ENCODE results near the gene ORMDL3. TPM values are rescaled to one million over a fixed set of nuclear protein-coding genes. Genes with fewer than 3 reads are reported as not detected.

The ORMDL3 gene
- total RNA-seq, 1 experiment from 2014 or later: 18.0 TPM

DNA sequence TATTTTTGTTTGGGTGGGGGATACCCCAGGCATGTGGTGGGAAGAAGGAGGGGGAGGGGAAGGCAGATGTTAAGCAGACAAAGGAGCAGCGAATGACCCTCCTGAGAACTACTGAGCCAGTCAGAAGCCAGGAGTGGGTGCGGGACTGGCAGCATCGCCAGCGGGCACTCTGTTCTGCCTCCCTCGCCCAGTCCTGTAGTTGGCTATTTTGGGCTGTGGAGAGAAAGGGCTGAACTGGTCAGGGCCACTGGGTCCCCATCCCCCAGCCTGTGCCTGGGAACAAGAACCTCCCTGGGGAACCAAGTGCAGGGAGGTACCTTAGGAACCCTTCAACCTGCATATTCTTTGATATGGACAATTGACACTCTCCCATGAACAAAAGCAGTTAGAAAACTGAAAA is 6.5 kb upstream of the ORMDL3 start:
- DNase-seq (ENCODE audit: low spot score): no peak
- H3K9me3 ChIP-seq (ENCODE audit: low read depth, low read length, poor library complexity, severe bottlenecking): no peaks in the 10 kb centered on the region
- intact Hi-C loops (cut with micrococcal nuclease; ENCODE audit: unreplicated experiment): no loop called here
- POLR2A ChIA-PET (ENCODE audit: low non-redundant PET): no interaction called here
- H3K36me3 ChIP-seq (ENCODE audit: insufficient read depth, low read length, poor library complexity, severe bottlenecking): no peaks in the 10 kb centered on the region
- no peaks in the 10 kb centered on the region for H3K4me1 ChIP-seq (ENCODE audit: insufficient read depth, low read length, poor library complexity, severe bottlenecking)
- TF ChIP-seq EZH2 (IDR thresholded peaks at IDR 0.05; ENCODE audit: borderline replicate concordance, low read depth, low read length, poor library complexity, severe bottlenecking): no peak
- TF ChIP-seq CTCF (conservative IDR thresholded peaks at IDR 0.05; ENCODE audit: low read depth, low read length): no peak
- H3K4me3 ChIP-seq (ENCODE audit: low read depth, low read length, poor library complexity, severe bottlenecking): no peak overlapping the region
- no peak overlapping the region for H3K27ac ChIP-seq (ENCODE audit: low read depth, low read length, poor library complexity, severe bottlenecking)
- no TSS peak for BruUV-seq (replicated peaks)
- H3K27me3 ChIP-seq (replicated peaks; ENCODE audit: insufficient read depth, low read depth, low read length, poor library complexity): no peaks in the 10 kb centered on the region
- CTCF ChIA-PET: no interaction called here

DNA sequence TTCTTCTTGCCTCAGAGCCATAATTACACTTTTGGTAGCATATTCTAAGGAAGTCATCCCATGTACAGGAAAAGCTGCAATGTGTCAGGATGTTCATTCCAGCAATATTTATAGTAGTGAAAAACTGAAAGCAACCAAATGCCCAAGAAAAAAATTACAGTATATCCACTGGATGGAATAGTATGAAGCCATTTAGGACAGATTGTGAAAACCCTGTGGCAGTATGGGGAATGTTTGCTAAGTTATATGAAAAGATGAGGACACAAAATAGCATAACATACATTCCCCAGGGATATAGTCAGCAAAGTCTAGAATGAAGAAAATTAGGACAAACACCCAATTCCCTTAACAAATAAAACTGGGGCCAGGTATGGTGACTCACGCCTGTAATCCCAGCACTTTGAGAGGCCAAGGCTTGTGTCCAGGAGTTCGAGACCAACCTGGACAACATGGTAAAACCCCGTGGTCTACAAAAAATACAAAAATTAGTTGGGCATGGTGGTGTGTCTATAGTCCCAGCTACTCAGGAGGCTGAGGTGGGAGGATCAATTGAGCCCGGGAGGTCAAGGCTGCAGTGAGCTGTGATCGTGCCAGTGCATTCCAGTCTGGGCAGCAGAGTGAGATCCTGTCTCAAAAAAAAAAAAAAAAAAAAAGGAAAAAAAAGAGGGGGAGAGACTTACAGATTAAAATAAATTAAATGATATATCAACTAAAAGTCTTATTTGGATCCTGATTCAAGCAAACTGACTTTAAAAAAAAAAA is 2.4 kb upstream of the ORMDL3 start:
- TF ChIP-seq EZH2 (IDR thresholded peaks at IDR 0.05; ENCODE audit: borderline replicate concordance, low read depth, low read length, poor library complexity, severe bottlenecking) (no peak), CTCF (conservative IDR thresholded peaks at IDR 0.05; ENCODE audit: low read depth, low read length) (no peak)
- no TSS peak for BruUV-seq (replicated peaks)
- H3K9me3 ChIP-seq (ENCODE audit: low read depth, low read length, poor library complexity, severe bottlenecking): no peaks in the 10 kb centered on the region
- no peak overlapping the region for H3K27ac ChIP-seq (ENCODE audit: low read depth, low read length, poor library complexity, severe bottlenecking)
- H3K4me3 ChIP-seq (ENCODE audit: low read depth, low read length, poor library complexity, severe bottlenecking): no peak overlapping the region
- H3K4me1 ChIP-seq (ENCODE audit: insufficient read depth, low read length, poor library complexity, severe bottlenecking): no peaks in the 10 kb centered on the region
- no peaks in the 10 kb centered on the region for H3K27me3 ChIP-seq (replicated peaks; ENCODE audit: insufficient read depth, low read depth, low read length, poor library complexity)
- intact Hi-C loops (cut with micrococcal nuclease; ENCODE audit: unreplicated experiment): no loop called here
- ChIA-PET POLR2A (ENCODE audit: low non-redundant PET) (no interaction called here), CTCF (no interaction called here)
- DNase-seq (ENCODE audit: low spot score): no peak
- H3K36me3 ChIP-seq (ENCODE audit: insufficient read depth, low read length, poor library complexity, severe bottlenecking): no peaks in the 10 kb centered on the region

DNA sequence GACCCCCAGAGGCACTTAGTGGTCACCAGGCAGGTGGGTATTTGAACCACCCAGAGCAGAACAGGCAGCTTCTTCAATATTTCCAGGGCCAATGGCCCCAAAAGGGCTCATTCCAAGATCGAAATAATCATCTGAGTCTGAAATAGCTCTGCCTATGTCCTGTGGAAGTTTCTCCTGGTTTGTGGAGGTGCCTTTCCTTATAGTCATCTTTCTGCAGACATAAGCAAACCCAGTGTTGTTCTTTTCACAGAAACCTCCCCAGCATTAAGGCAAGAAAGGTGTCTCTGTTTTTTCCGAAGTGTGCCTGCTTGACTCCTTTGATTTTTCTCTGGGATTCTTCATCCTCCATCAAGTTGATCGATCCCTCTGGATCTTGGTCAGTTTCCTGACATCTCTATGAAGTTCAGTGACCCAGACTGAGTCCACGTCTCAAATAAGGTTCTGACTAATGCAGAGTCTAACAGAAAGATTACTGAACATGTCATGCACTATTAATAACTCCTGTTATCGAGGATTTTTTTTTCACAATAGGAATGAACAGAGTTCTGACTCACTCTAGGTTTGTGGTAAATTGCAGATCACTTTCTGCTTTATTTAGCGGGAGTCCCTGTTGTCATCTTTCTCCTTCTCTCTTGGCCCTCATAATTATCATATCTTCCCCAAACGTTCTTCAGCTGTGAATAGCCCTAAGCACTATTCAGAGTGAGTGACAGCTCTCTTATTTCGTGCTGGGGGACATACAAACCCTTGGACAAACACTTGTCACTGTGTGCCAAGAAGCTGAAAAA is 1.7 kb upstream of the ORMDL3 start:
- Histone ChIP-seq H3K27me3 (replicated peaks; ENCODE audit: insufficient read depth, low read depth, low read length, poor library complexity) (no peaks in the 10 kb centered on the region), H3K36me3 (ENCODE audit: insufficient read depth, low read length, poor library complexity, severe bottlenecking) (no peaks in the 10 kb centered on the region), H3K4me1 (ENCODE audit: insufficient read depth, low read length, poor library complexity, severe bottlenecking) (no peaks in the 10 kb centered on the region), H3K4me3 (ENCODE audit: low read depth, low read length, poor library complexity, severe bottlenecking) (no peak overlapping the region), H3K27ac (ENCODE audit: low read depth, low read length, poor library complexity, severe bottlenecking) (no peak overlapping the region), H3K9me3 (ENCODE audit: low read depth, low read length, poor library complexity, severe bottlenecking) (no peaks in the 10 kb centered on the region)
- no TSS peak for BruUV-seq (replicated peaks)
- CTCF ChIA-PET: no interaction called here
- POLR2A ChIA-PET (ENCODE audit: low non-redundant PET): no interaction called here
- no peak for DNase-seq (ENCODE audit: low spot score)
- no peak for TF ChIP-seq EZH2 (IDR thresholded peaks at IDR 0.05; ENCODE audit: borderline replicate concordance, low read depth, low read length, poor library complexity, severe bottlenecking)
- no peak for TF ChIP-seq CTCF (conservative IDR thresholded peaks at IDR 0.05; ENCODE audit: low read depth, low read length)
- intact Hi-C loops (cut with micrococcal nuclease; ENCODE audit: unreplicated experiment): no loop called here

Measured in A673 (cell line).